ENCODE measurements around the gene EPS15. TPM values are rescaled to one million over a fixed set of nuclear protein-coding genes. Genes with fewer than 3 reads are reported as not detected.
A peak's percentile ranks its signal among the peaks of the same experiment; 100 is the strongest.
"Not testable (repeated sequence)": the region's sequence is repeated elsewhere in the genome, so short reads cannot be mapped to it uniquely, and the experiment has no call there.

Gene EPS15
- total RNA-seq, 8 experiments from 2014 or later: 35.2 to 230 (median 119) TPM

DNA sequence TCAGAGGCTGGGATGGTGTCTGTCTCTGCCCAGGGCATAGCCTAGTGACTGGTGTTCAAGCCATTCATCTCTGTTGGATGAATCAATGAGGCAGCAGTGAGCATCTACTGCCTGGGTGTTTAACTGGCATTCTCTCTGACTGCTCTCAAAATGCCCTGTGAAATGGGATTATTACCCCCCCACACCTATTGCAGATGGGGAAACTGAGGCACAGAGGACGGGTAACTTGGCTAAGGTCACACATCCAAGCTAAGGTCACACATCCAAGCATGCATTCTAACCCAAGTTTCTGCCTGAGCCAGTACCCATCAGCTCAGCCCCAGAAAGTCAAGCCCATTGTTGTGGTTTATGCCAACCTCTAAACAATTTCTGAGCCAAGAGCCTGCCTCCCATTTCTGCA lies 193.7 kb downstream of the EPS15 start:
- in situ Hi-C loops (cut with MboI; ENCODE audit: low pct_unique_long_range_greater_than_20kb in 2 of 9, low sequenced_read_pairs in 9 of 9, unreplicated experiment in 9 of 9): loop anchor here in 1 of 9 experiments (25.0 kb wide), 1 partner anchor 212 kb away; no protein-coding TSS in a partner anchor
- WGBS, 10 experiments: 33 to 71% (median 50%) methylated on average over 1 of the region's 1 CpG; no CpG with 5 or more reads in 7 of the 10 experiments
- H3K27ac ChIP-seq: no peak overlapping the region
- peaks cover 3 to 4% of the 10 kb centered on the region in 2 donors for H3K4me1 ChIP-seq (replicated peaks in 1 of 2)
- no peak for ATAC-seq (replicated peaks in 6 of 8)
- H3K4me3 ChIP-seq: no peak overlapping the region

- in situ Hi-C loops (cut with MboI; ENCODE audit: low pct_unique_long_range_greater_than_20kb in 2 of 9, low sequenced_read_pairs in 9 of 9, unreplicated experiment in 9 of 9): loop anchor here in 1 of 9 experiments (25.0 kb wide), 1 partner anchor 212 kb away; no protein-coding TSS in a partner anchor
- not testable (repeated sequence) for H3K4me1 ChIP-seq (replicated peaks in 1 of 2)
- WGBS, 10 experiments: 80 to 100% (median 90%) methylated on average over 1 to 8 of the region's 8 CpGs; no CpG with 5 or more reads in 4 of the 10 experiments
Observed at GRCh38 chr1:51325011-51325385, 194.1 kb downstream of the EPS15 start.

GRCh38 chr1:51324251-51325010 lies 194.6 kb downstream of the EPS15 start:
- 67 to 100% (median 94%) methylated on average over 1 to 7 of the region's 7 CpGs for WGBS, 10 experiments
- no peak overlapping the region for H3K27ac ChIP-seq
- in situ Hi-C loops (cut with MboI; ENCODE audit: low pct_unique_long_range_greater_than_20kb in 2 of 9, low sequenced_read_pairs in 9 of 9, unreplicated experiment in 9 of 9): loop anchor here in 1 of 9 experiments (25.0 kb wide), 1 partner anchor 213 kb away; no protein-coding TSS in a partner anchor
- peaks cover 0 to 2% of the 10 kb centered on the region in 2 donors for H3K4me1 ChIP-seq (replicated peaks in 1 of 2)
- no peak for ATAC-seq (replicated peaks in 6 of 8)
- H3K4me3 ChIP-seq: no peak overlapping the region

More at GRCh38 chr1:51325011-51325385, 194.1 kb downstream of the EPS15 start:
- not testable (repeated sequence) for ATAC-seq (replicated peaks in 6 of 8); H3K4me3 ChIP-seq; H3K27ac ChIP-seq

GRCh38 chr1:51323778-51324177 lies 195.3 kb downstream of the EPS15 start:
- in situ Hi-C loops (cut with MboI; ENCODE audit: low pct_unique_long_range_greater_than_20kb in 2 of 9, low sequenced_read_pairs in 9 of 9, unreplicated experiment in 9 of 9): no loop called here
- Histone ChIP-seq H3K4me1 (replicated peaks in 1 of 2) (peaks cover 0 to 2% of the 10 kb centered on the region in 2 donors), H3K27ac (no peak overlapping the region), H3K4me3 (no peak overlapping the region)
- no peak for ATAC-seq (replicated peaks in 6 of 8)

DNA sequence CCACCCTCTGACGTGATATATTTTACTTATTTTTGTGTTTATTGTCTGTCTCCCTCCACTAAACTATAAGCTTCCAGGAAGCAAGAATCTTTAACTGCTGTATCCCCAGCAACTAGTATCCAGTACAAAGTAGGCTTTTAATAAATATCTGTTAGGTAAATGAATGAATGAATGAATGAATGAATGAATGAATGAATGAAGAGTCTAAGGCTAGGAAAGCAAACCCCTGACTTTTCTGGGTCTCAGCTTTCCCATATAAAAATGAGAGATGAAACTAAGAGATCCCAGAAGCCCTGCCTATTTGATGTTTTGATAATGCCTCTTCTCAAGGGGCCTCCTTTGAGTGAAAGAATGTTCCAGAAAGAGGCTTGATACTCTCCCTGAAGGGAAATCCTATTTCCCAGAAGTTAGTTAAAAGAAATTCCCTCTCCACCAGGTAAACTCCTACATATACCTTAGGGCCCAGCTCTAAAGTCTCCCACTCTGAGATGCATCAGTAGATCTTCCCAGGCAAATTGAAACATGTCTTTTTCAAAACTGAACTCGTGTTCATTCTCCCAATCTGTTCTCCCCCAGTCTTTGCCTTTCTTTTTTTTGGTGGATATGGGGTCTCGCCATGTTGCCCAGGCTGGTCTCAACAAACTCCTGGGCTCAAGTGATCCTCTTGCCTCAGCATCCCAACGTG lies 196.5 kb downstream of the EPS15 start:
- Histone ChIP-seq H3K27ac (no peak overlapping the region), H3K4me1 (replicated peaks in 1 of 2) (peaks cover 0 to 2% of the 10 kb centered on the region in 2 donors), H3K4me3 (no peak overlapping the region)
- no peak for ATAC-seq (replicated peaks in 6 of 8)
- 20 to 94% (median 60%) methylated on average over 1 to 4 of the region's 4 CpGs; no CpG with 5 or more reads in 1 of the 10 experiments for WGBS, 10 experiments
- in situ Hi-C loops (cut with MboI; ENCODE audit: low pct_unique_long_range_greater_than_20kb in 2 of 9, low sequenced_read_pairs in 9 of 9, unreplicated experiment in 9 of 9): no loop called here

GRCh38 chr1:51321924-51322280 lies 197.2 kb downstream of the EPS15 start:
- 100% methylated on average over 1 of the region's 2 CpGs; no CpG with 5 or more reads in 9 of the 10 experiments for WGBS, 10 experiments
- Histone ChIP-seq H3K4me1 (replicated peaks in 1 of 2) (peaks cover 0 to 2% of the 10 kb centered on the region in 2 donors), H3K27ac (no peak overlapping the region), H3K4me3 (no peak overlapping the region)
- in situ Hi-C loops (cut with MboI; ENCODE audit: low pct_unique_long_range_greater_than_20kb in 2 of 9, low sequenced_read_pairs in 9 of 9, unreplicated experiment in 9 of 9): no loop called here
- no peak for ATAC-seq (replicated peaks in 6 of 8)

- no peak for ATAC-seq (replicated peaks in 6 of 8)
- in situ Hi-C loops (cut with MboI; ENCODE audit: low pct_unique_long_range_greater_than_20kb in 2 of 9, low sequenced_read_pairs in 9 of 9, unreplicated experiment in 9 of 9): no loop called here
- H3K27ac ChIP-seq: no peak overlapping the region
- no peak overlapping the region for H3K4me3 ChIP-seq
- peaks cover 0 to 2% of the 10 kb centered on the region in 2 donors for H3K4me1 ChIP-seq (replicated peaks in 1 of 2)
- 86 to 100% (median 93%) methylated on average over 1 to 10 of the region's 11 CpGs; no CpG with 5 or more reads in 1 of the 10 experiments for WGBS, 10 experiments
Observed at GRCh38 chr1:51320967-51321923, 197.8 kb downstream of the EPS15 start.

GRCh38 chr1:51317798-51318197 lies 201.3 kb downstream of the EPS15 start:
- WGBS, 10 experiments: 73 to 100% (median 85%) methylated on average over 1 to 7 of the region's 7 CpGs; no CpG with 5 or more reads in 2 of the 10 experiments
- no peaks in the 10 kb centered on the region for H3K4me1 ChIP-seq (replicated peaks in 1 of 2)
- no peak overlapping the region for H3K27ac ChIP-seq
- in situ Hi-C loops (cut with MboI; ENCODE audit: low pct_unique_long_range_greater_than_20kb in 2 of 9, low sequenced_read_pairs in 9 of 9, unreplicated experiment in 9 of 9): no loop called here
- H3K4me3 ChIP-seq: no peak overlapping the region
- no peak for ATAC-seq (replicated peaks in 6 of 8)

- no peaks in the 10 kb centered on the region for H3K4me1 ChIP-seq (replicated peaks in 1 of 2)
- WGBS, 10 experiments: 43 to 100% (median 71%) methylated on average over 1 to 3 of the region's 4 CpGs; no CpG with 5 or more reads in 2 of the 10 experiments
- no peak overlapping the region for H3K27ac ChIP-seq
- in situ Hi-C loops (cut with MboI; ENCODE audit: low pct_unique_long_range_greater_than_20kb in 2 of 9, low sequenced_read_pairs in 9 of 9, unreplicated experiment in 9 of 9): no loop called here
- H3K4me3 ChIP-seq: no peak overlapping the region
- no peak for ATAC-seq (replicated peaks in 6 of 8)
Observed at GRCh38 chr1:51316846-51317120, 202.3 kb downstream of the EPS15 start.

- WGBS, 10 experiments: 88 to 100% (median 96%) methylated on average over 1 to 8 of the region's 9 CpGs; no CpG with 5 or more reads in 2 of the 10 experiments
- Histone ChIP-seq H3K27ac (no peak overlapping the region), H3K4me1 (replicated peaks in 1 of 2) (no peaks in the 10 kb centered on the region), H3K4me3 (no peak overlapping the region)
- peak in 1 of 8 experiments; percentile 12 for ATAC-seq (replicated peaks in 6 of 8)
- in situ Hi-C loops (cut with MboI; ENCODE audit: low pct_unique_long_range_greater_than_20kb in 2 of 9, low sequenced_read_pairs in 9 of 9, unreplicated experiment in 9 of 9): no loop called here
Observed at GRCh38 chr1:51316113-51316845, 202.8 kb downstream of the EPS15 start.

GRCh38 chr1:51314974-51315373 lies 204.1 kb downstream of the EPS15 start:
- no peak overlapping the region for H3K27ac ChIP-seq
- in situ Hi-C loops (cut with MboI; ENCODE audit: low pct_unique_long_range_greater_than_20kb in 2 of 9, low sequenced_read_pairs in 9 of 9, unreplicated experiment in 9 of 9): no loop called here
- no peaks in the 10 kb centered on the region for H3K4me1 ChIP-seq (replicated peaks in 1 of 2)
- WGBS, 10 experiments: 39 to 80% (median 56%) methylated on average over 2 to 3 of the region's 3 CpGs; no CpG with 5 or more reads in 6 of the 10 experiments
- no peak overlapping the region for H3K4me3 ChIP-seq
- ATAC-seq (replicated peaks in 6 of 8): no peak

Data from motor neuron (in vitro differentiated cells).